ENCODE measurements around the gene CALD1.

- no peak for TF ChIP-seq CTCF (IDR thresholded peaks at IDR 0.05)
- TF ChIP-seq POLR2AphosphoS5 (IDR thresholded peaks at IDR 0.05): peak; percentile 25
- TF ChIP-seq POLR2A (IDR thresholded peaks at IDR 0.05): no peak
These were observed 76.0 kb downstream of the CALD1 start for GRCh38 chr7:134855442-134855841.
